ENCODE results near the gene COL23A1.
"Not testable (repeated sequence)": the region's sequence is repeated elsewhere in the genome, so short reads cannot be mapped to it uniquely, and the experiment has no call there.

The COL23A1 gene

GRCh38 chr5:178332210-178332641 is 258.0 kb downstream of the COL23A1 start:
- DNase-seq (ENCODE audit: extremely low read depth in 1 of 2, low read depth in 1 of 2), result no peak

DNA sequence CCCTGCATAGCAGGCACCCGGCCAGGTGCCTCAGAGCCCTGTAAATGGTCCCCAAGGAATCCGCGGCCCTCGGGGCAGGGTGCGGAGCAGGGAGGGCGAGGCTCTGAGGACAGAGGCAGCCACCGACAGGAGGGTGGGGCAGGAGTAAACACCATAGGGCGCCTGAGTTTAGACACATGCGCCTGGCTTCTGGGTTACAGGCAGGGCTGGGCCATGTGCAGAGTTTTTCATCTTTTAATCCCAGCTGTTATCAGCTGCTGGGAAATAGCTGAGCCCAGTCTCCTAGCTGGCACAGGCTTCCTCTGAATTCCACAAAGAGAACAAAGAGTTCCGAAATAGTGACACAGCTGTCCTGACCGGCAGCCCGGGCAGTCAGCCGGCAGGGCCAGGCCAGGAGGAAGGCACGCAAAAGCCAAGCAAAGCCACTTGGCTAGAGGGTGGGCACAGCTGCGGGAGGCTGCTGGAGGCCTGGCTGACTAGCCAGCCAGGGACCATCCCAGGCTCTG is 258.6 kb downstream of the COL23A1 start:
- DNase-seq (ENCODE audit: extremely low read depth in 1 of 2, low read depth in 1 of 2), result no peak

- DNase-seq (ENCODE audit: extremely low read depth in 1 of 2, low read depth in 1 of 2), result no peak
Observed at GRCh38 chr5:178330791-178331404, 259.3 kb downstream of the COL23A1 start.

DNA sequence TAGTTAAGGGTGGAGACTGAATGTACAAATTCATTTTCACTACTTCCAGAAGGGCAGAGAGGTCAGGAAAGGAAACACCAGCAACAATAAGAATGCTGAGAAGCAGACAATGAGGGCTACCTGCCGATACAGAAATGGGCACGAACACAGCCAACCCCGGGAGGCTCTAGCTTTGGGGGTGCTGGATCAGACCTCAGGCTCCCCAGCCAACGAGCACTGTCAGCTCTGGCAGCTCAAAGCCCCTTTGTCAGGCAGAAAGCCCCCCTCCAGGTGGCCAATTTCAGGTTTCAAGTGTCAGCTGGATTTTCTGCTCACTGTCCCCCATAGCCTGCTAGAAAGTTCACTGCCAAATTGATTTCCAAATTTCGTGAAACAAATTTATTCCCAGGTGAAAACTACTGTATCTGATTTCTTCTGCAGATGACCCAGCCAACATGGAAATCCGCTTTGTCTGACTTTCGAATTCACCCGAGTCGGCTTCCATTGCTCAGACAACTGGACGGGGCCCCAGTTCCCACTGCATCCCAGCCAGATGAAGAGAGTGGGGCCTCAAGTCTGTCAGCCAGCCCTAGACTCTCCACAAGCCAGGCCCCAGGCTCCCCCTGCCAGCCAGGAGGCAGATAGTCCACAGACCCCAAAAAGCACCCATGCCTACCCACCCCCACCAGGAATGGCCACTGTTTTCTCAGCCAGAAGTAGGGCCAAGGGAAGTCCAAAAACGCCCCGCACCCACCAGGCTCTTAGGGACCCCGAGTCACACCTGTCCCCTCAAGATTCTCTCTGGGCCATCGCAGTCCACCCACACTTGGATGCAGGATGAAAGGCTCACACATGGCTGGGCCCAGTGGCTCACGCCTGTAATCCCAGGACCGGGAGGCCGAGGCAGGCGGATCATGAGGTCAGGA is 261.1 kb downstream of the COL23A1 start:
- DNase-seq (ENCODE audit: extremely low read depth in 1 of 2, low read depth in 1 of 2), result no peak

DNA sequence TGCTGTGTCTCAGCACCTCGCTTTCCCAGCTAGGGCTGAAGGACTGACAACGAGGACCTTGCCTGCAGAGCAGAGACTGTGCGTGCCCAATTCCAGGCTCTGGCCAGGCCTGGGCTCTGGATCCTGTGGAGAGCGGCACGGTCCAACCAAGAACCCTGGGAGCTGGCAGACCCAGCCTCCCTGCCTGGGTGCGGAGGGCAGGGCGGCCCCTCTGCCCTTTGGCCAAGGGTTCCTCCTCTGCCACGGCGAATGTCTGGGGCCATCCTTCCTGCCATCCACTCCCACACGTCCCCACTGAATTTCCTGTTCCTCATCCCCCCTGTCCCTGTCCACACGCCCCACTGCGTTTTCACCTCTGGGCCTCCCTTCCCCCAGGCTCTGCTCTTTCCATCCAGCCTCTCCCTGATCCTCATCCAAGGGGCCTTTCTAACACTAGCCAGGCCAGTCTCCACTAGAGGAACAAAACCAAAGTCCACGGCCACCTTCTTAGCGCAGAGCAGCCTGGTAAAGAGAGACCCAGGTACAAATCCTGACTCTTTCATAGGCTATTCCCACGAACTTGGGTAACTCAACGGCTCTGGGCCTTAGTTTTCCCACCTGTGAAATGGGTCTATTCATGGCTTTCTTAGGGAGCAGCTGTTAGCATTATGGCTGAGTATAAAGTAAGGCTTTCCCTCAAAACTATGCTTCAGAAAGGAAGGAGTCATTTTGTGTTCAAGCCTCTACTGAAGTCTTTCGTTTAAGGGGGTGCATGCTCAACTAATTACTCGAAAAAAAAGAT is 262.1 kb downstream of the COL23A1 start:
- DNase-seq (ENCODE audit: extremely low read depth in 1 of 2, low read depth in 1 of 2), result no peak

- no peak for DNase-seq (ENCODE audit: extremely low read depth in 1 of 2, low read depth in 1 of 2)
Observed at GRCh38 chr5:178327446-178327845, 262.7 kb downstream of the COL23A1 start.

GRCh38 chr5:178326374-178326715 is 263.8 kb downstream of the COL23A1 start:
- no peak for DNase-seq (ENCODE audit: extremely low read depth in 1 of 2, low read depth in 1 of 2)

DNA sequence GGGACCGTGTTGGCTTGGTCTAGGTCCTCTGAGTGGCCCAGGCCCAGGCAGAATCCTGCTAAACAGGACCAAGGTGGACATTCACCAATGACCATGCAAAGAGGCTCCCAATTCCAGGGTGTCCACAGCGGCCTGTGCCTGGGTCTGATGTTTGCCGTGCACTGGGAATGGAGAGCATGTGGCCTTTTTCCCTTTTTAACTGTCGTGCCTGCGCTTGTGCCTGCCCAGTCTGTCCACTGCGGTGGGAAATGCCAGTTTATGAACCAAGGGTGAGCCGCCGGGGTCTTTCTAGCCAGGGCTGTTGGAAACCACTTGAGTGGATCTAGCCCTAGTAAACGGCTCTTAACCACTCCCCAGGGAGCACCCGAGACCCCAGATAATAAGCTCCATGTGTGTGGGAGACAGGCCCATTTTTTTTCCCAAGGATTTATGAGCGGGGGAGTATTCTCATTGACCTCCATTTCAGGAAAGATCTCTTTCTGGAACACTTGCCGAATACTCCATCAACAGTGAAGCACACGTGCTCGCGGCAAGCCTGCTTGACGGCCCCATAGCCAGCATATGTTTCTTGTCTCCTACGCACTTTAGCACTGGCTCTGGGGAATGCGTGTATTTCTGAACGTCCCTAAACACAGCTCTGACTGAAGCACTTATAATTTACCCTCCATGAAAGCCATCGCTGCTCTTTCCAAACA is 264.4 kb downstream of the COL23A1 start:
- DNase-seq (ENCODE audit: extremely low read depth in 1 of 2, low read depth in 1 of 2), result no peak

DNA sequence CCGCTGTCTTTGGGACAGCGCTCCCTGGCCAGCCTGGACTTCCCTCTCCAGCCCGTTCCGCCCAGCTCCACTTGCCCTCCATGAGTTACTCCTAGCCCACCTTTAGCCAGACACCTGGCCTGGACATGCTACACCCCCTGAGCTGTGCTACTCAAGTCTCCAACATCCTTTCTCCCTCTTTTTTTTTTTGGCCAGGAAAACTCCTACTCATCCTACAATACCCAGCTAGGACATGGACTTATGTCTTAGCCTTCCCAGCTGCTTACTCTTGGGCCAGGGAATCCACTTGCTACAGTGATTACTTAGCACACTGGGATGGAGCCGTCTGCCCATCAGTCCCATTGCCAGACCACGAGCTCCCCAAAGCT is 264.9 kb downstream of the COL23A1 start:
- no peak for DNase-seq (ENCODE audit: extremely low read depth in 1 of 2, low read depth in 1 of 2)

GRCh38 chr5:178324481-178325310 is 265.5 kb downstream of the COL23A1 start:
- DNase-seq (ENCODE audit: extremely low read depth in 1 of 2, low read depth in 1 of 2), result no peak

GRCh38 chr5:178323961-178324360 is 266.2 kb downstream of the COL23A1 start:
- DNase-seq (ENCODE audit: extremely low read depth in 1 of 2, low read depth in 1 of 2), result no peak

- DNase-seq (ENCODE audit: extremely low read depth in 1 of 2, low read depth in 1 of 2), result no peak
Observed at GRCh38 chr5:178323541-178323865, 266.7 kb downstream of the COL23A1 start.

- no peak for DNase-seq (ENCODE audit: extremely low read depth in 1 of 2, low read depth in 1 of 2)
Observed at GRCh38 chr5:178322736-178323540, 267.3 kb downstream of the COL23A1 start.

DNA sequence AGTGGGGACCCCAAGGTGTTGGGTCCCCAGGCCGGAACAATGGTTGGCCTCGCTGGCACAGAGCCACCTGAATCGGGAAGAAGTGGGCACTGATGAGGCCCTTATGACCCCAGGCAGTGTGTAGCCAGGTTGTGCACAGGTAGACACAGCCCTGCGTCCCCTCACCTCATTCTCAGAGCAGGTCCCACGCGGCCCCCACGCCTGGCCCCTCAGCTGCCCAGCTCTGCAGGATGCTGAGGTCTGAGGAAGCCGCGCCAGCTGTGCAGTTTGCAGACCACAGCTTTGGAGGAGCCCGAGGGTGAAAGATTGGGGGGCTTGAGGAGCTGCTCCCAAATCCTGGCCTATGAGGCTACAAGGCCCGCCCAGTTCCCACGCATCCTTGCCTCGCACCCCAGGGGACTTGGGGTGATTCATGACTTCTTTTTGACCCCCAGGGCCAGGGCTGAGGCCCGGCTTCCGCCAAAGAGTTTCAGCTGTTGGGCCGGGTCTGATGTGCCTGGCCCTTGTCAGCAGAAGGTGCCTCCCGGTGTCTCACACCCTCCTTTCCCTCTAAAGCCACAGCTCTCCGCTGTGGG is 269.8 kb downstream of the COL23A1 start:
- DNase-seq (ENCODE audit: extremely low read depth in 1 of 2, low read depth in 1 of 2), result no peak

DNA sequence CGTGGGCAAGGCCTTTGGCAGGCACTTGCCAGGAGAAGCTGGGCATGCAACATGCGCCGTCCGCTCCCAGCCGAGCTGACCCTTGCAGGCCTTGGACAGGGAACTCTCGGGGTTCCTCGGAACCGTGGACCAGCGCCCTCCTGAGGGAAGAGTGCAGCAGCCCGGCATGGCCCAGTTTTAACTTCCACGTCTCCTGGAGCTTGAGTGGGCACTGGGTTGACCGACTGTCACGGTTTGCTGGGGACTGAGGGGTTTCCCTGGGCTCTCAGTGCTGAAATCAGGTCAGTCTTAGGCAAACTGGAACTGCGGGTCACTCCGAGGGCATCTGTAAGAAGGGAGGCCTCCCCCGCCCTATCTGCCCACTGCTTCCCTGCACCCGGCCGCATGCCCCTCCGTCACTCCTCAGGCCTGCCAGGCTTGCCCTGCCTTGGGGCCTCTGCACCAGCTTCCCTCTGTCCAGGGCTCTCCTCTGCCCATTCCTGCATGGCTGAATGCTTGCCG is 270.6 kb downstream of the COL23A1 start:
- no peak for DNase-seq (ENCODE audit: extremely low read depth in 1 of 2, low read depth in 1 of 2)

- DNase-seq (ENCODE audit: extremely low read depth in 1 of 2, low read depth in 1 of 2), result no peak
Observed at GRCh38 chr5:178318893-178319292, 271.3 kb downstream of the COL23A1 start.

GRCh38 chr5:178318382-178318781 is 271.8 kb downstream of the COL23A1 start:
- no peak for DNase-seq (ENCODE audit: extremely low read depth in 1 of 2, low read depth in 1 of 2)

DNA sequence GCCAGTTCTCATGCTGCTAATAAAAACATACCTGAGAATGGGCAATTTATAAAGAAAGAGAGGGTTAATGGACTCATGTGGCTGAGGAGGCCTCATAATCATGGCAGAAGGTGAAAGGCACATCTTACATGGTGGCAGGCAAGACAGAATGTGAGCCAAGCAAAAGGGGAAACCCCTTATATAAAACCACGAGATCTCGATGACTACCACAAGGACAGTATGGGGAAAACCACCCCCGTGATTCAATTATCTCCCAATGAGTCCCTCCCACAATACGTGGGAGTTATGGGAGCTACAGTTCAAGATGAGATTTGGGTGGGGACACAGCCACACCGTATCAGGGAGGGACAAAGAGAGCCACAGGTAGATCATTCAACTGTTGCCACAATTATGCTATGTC is 272.5 kb downstream of the COL23A1 start:
- DNase-seq (ENCODE audit: extremely low read depth in 1 of 2, low read depth in 1 of 2), result not testable (repeated sequence)

All from stimulated activated CD8-positive, alpha-beta memory T cell treated with anti-CD3 and anti-CD28 coated beads, Interleukin-7, amount 100 ng/mL, for 48 hours (primary cell).